Liver (tissue), 3 donors: Measurements from ENCODE around the gene SLC35B4.

Source experiments
- CTCF ChIP-seq: fragments of 150-350 bp; IDR thresholded peaks from 2 replicates; pipeline ENCODE4 v1.5.1; 2017; ENCODE audit warnings: improper control_type of control experiment, low read depth, low read length; ENCODE audit not compliant: missing input control
- HNF4A ChIP-seq, 2 donors: conservative IDR thresholded peaks; 2 replicates each; pipeline ENCODE4 v1.6.1; 2016; ENCODE audit warnings: antibody characterized with exemption in 2 of 2, mild to moderate bottlenecking in 2 of 2
- JUND ChIP-seq, 2 donors: IDR thresholded peaks; 2 replicates each; pipeline ENCODE4 v1.6.1; 2016; ENCODE audit warnings: antibody characterized with exemption in 2 of 2
- RAD21 ChIP-seq, 2 donors: IDR thresholded peaks; 2 replicates each; pipeline ENCODE4 v1.6.1; 2016; ENCODE audit warnings: antibody characterized with exemption in 2 of 2, mild to moderate bottlenecking in 2 of 2
- SP1 ChIP-seq: IDR thresholded peaks from 2 replicates; pipeline ENCODE4 v1.6.1; 2018; ENCODE audit warnings: antibody characterized with exemption, mild to moderate bottlenecking
- TAF1 ChIP-seq: conservative IDR thresholded peaks from 2 replicates; pipeline ENCODE4 v1.6.1; 2016; ENCODE audit warnings: antibody characterized with exemption, mild to moderate bottlenecking
- YY1 ChIP-seq: IDR thresholded peaks from 2 replicates; pipeline ENCODE4 v1.6.1; 2016; ENCODE audit warnings: antibody characterized with exemption, mild to moderate bottlenecking
- TF ChIP-seq, protein P1 (sequence below): IDR thresholded peaks from 2 replicates; pipeline ENCODE4 v1.6.1; 2016; ENCODE audit warnings: antibody characterized with exemption, mild to moderate bottlenecking
- TF ChIP-seq, protein P2 (sequence below): IDR thresholded peaks from 2 replicates; pipeline ENCODE4 v1.6.1; 2016; ENCODE audit warnings: antibody characterized with exemption
- donor health status: healthy.
- donor health status: healthy.

DNA sequence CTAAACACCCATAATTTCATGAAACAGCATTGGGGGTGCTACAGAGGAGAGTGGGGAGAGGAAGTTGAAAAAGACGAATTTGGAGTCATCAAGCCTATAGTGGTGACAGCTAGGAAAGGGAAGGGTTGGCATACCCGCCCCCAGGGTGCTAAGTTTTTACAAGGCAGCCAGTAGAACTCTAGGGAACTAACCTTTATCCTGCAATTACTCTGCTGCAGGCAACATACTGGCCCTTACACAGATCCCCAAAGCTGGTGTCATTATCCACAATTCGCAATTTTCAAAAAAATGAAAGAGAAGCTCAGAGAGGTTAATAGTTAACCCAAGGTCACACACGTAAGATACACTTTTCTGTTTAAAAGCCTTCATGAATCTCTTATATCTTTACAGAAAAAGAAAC, 14.2 kb upstream of the SLC35B4 start:
- TF ChIP-seq CTCF: no peak
- no peak for TF ChIP-seq RAD21 (IDR thresholded peaks at IDR 0.05)
- TF ChIP-seq JUND (IDR thresholded peaks at IDR 0.05): no peak
- TF ChIP-seq, protein P1, sequence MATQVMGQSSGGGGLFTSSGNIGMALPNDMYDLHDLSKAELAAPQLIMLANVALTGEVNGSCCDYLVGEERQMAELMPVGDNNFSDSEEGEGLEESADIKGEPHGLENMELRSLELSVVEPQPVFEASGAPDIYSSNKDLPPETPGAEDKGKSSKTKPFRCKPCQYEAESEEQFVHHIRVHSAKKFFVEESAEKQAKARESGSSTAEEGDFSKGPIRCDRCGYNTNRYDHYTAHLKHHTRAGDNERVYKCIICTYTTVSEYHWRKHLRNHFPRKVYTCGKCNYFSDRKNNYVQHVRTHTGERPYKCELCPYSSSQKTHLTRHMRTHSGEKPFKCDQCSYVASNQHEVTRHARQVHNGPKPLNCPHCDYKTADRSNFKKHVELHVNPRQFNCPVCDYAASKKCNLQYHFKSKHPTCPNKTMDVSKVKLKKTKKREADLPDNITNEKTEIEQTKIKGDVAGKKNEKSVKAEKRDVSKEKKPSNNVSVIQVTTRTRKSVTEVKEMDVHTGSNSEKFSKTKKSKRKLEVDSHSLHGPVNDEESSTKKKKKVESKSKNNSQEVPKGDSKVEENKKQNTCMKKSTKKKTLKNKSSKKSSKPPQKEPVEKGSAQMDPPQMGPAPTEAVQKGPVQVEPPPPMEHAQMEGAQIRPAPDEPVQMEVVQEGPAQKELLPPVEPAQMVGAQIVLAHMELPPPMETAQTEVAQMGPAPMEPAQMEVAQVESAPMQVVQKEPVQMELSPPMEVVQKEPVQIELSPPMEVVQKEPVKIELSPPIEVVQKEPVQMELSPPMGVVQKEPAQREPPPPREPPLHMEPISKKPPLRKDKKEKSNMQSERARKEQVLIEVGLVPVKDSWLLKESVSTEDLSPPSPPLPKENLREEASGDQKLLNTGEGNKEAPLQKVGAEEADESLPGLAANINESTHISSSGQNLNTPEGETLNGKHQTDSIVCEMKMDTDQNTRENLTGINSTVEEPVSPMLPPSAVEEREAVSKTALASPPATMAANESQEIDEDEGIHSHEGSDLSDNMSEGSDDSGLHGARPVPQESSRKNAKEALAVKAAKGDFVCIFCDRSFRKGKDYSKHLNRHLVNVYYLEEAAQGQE: no peak
- no peak for TF ChIP-seq TAF1
- no peak for TF ChIP-seq YY1
- TF ChIP-seq, protein P2, sequence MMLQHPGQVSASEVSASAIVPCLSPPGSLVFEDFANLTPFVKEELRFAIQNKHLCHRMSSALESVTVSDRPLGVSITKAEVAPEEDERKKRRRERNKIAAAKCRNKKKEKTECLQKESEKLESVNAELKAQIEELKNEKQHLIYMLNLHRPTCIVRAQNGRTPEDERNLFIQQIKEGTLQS: no peak
- TF ChIP-seq SP1: no peak
- TF ChIP-seq HNF4A (conservative IDR thresholded peaks at IDR 0.05): no peak
